BJ (cell line): ENCODE measurements around the gene ATP11C. TPM values are rescaled to one million over a fixed set of nuclear protein-coding genes. Genes with fewer than 3 reads are reported as not detected.
"Not testable (repeated sequence)": the region's sequence is repeated elsewhere in the genome, so short reads cannot be mapped to it uniquely, and the experiment has no call there.

Experiments used
- CTCF ChIA-PET: fragments of 350-600 bp; formaldehyde crosslinking; extraction: SDS; loops from one replicate; lab custom pipeline; 2021; ENCODE audit warnings: antibody characterized with exemption, inconsistent platforms; lab: Yijun Ruan, JAX
- POLR2A ChIA-PET: fragments of 300-600 bp; sonication (Branson Sonifier 250); formaldehyde crosslinking; extraction: SDS; loops from one replicate; lab custom pipeline; 2021; ENCODE audit warnings: antibody characterized with exemption; lab: Charles Lee
- DNase-seq: peaks from one replicate; pipeline ENCODE4 v3.0.0-alpha.2; 2011; ENCODE audit warnings: low read depth
- H3K27me3 ChIP-seq: 2 replicates; pipeline ENCODE4 v1.6.0; 2011; ENCODE audit warnings: low read length; ENCODE audit not compliant: control insufficient read depth, insufficient read depth
- H3K36me3 ChIP-seq: 2 replicates; pipeline ENCODE4 v1.5.1; 2011; ENCODE audit warnings: low read length; ENCODE audit not compliant: control insufficient read depth, insufficient read depth
- H3K4me3 ChIP-seq: 2 replicates; pipeline ENCODE4 v1.5.1; 2011; ENCODE audit warnings: low read depth, mild to moderate bottlenecking, control low read depth, low read length
- polyA plus RNA-seq: library from polyadenylated mRNA; depleted of rRNA; stranded (reverse); fragments of >200 nt; gene quantifications from 2 replicates; pipeline ENCODE4 v1.2.3, GENCODE V29; 2011; rRNA removed
- small RNA-seq: library from RNA; depleted of rRNA; stranded (forward); fragments of <200 nt; gene quantifications from one replicate; pipeline ENCODE3, GENCODE V24; 2012; ENCODE audit warnings: low replicate concordance, low read depth; ENCODE audit not compliant: insufficient read length
- TF ChIP-seq, protein P1 (sequence below): IDR thresholded peaks from 2 replicates; pipeline ENCODE4 v1.5.1; 2011; ENCODE audit warnings: low read depth, mild to moderate bottlenecking, control low read depth, inconsistent platforms, low read length, moderate library complexity; ENCODE audit not compliant: insufficient read depth

ATP11C gene
- polyA plus RNA-seq, 1 experiment, result 7.7 TPM

DNA sequence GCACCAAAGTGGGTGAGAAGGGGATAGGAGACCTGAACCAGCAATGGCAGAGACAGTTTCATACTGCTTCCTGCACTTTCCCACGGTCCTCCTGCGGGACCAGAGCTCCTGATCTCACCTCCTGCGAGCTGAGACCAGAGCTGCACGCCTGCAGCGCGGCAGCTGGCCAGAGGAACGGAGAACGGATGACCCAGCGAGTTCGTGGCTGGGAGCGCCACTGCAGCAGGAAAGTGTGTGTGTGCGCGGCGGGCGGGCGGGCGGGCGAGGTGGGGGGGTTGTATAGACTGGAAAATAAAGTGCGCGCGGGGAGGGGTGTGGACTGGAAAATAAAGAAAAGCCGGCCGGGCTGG, 241.4 kb downstream of the ATP11C start:
- no peaks in the 10 kb centered on the region for H3K36me3 ChIP-seq
- peaks cover 6% of the 10 kb centered on the region for H3K27me3 ChIP-seq
- CTCF ChIA-PET, result no interaction called here
- no peak for DNase-seq
- H3K4me3 ChIP-seq, result peak overlapping the region; percentile 16
- TF ChIP-seq, protein P1, sequence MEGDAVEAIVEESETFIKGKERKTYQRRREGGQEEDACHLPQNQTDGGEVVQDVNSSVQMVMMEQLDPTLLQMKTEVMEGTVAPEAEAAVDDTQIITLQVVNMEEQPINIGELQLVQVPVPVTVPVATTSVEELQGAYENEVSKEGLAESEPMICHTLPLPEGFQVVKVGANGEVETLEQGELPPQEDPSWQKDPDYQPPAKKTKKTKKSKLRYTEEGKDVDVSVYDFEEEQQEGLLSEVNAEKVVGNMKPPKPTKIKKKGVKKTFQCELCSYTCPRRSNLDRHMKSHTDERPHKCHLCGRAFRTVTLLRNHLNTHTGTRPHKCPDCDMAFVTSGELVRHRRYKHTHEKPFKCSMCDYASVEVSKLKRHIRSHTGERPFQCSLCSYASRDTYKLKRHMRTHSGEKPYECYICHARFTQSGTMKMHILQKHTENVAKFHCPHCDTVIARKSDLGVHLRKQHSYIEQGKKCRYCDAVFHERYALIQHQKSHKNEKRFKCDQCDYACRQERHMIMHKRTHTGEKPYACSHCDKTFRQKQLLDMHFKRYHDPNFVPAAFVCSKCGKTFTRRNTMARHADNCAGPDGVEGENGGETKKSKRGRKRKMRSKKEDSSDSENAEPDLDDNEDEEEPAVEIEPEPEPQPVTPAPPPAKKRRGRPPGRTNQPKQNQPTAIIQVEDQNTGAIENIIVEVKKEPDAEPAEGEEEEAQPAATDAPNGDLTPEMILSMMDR, result no peak
- POLR2A ChIA-PET, result no interaction called here

DNA sequence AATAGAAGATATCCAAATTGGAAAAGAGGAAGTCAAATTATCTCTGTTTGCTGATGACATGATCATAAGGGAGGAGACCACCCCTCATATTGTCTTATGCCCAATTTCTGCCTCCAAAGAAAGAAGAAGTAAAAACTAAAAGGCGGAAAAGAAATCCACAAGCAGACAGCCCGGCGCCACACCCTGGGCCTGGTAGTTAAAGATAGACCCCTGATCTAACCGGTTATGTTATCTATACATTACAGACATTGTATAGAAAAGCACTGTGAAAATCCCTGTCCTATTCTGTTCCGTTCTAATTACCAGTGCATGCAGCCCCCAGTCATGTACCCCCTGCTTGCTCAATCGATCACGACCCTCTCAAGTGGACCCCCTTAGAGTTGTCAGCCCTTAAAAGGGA, 247.7 kb downstream of the ATP11C start:
- POLR2A ChIA-PET, CTCF ChIA-PET, H3K36me3 ChIP-seq, H3K27me3 ChIP-seq, DNase-seq, H3K4me3 ChIP-seq: not testable (repeated sequence)

DNA sequence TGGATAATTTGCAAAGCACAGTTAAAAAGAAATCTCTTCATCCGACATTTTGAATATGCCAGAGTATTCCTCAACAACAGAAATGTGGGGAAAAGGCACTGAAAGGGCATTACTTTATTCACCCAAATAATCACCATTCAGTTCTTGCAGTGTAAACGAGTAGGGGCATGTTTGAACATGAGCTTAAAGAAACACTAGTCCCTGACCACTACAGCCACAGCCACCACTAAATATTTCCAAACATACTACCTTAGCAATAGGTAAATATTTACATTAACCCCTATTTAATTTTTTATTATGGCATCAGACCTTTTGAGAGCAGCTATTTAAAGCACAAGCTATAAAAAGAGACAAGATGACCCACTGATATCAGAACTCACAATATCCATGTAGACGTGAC, 252.5 kb downstream of the ATP11C start:
- POLR2A ChIA-PET, result no interaction called here
- CTCF ChIA-PET, result no interaction called here
- H3K4me3 ChIP-seq, result no peak overlapping the region
- DNase-seq, result no peak
- TF ChIP-seq, protein P1, result no peak
- no peaks in the 10 kb centered on the region for H3K27me3 ChIP-seq
- no peaks in the 10 kb centered on the region for H3K36me3 ChIP-seq

Small RNAs within 50 kb of the gene (small RNA-seq; reads per million reads assigned to genes)
- 38.6 reads per million, percentile 87 among the genes with 10 or more reads in this experiment for gene MIR505
- gene RF00425, result not detected
- not detected for gene RF01210
- not detected for gene RNU6ATAC23P

Other genes starting within 250 kb of the ATP11C start
- gene MCF2, start 224.9 kb downstream of the ATP11C start, polyA plus RNA-seq, result not detected in 2 replicates
- gene CXorf66, start 32.5 kb upstream of the ATP11C start, polyA plus RNA-seq, result not detected in 2 replicates